ENCODE results near the gene TJP2. TPM values are rescaled to one million over a fixed set of nuclear protein-coding genes. Genes with fewer than 3 reads are reported as not detected.

The TJP2 gene
- 100 to 1,000 TPM in 4 of 5 donors, 10 to 100 TPM in 1; 75.5 to 131 (median 122) TPM for polyA plus RNA-seq (ENCODE audit: insufficient read depth in 1 of 5, insufficient read length in 5 of 5, low replicate concordance in 1 of 5)
- long read RNA-seq, donor 1, transcript TJP2-205 (6 exons, 869 nt): major isoform, 11 of 79 reads
- long read RNA-seq, donor 1, partial matches to known transcripts: 64 of 79 reads
- long read RNA-seq, donor 1, other reads (novel, unspliced or antisense): 0 of 79 reads
- long read RNA-seq, donor 2, full-length matches to known transcripts: 1 of 29 reads
- long read RNA-seq, donor 2, partial matches to known transcripts: 28 of 29 reads
- long read RNA-seq, donor 2, other reads (novel, unspliced or antisense): 0 of 29 reads
- long read RNA-seq, donor 3, partial matches to known transcripts: 32 of 32 reads
- long read RNA-seq, donor 3, other reads (novel, unspliced or antisense): 0 of 32 reads
- long read RNA-seq, donor 4, partial matches to known transcripts: 23 of 25 reads
- long read RNA-seq, donor 4, other reads (novel, unspliced or antisense): 0 of 25 reads
- long read RNA-seq, donor 5, partial matches to known transcripts: 43 of 45 reads
- long read RNA-seq, donor 5, other reads (novel, unspliced or antisense): 0 of 45 reads
- long read RNA-seq, donor 6, full-length matches to known transcripts: 3 of 32 reads
- long read RNA-seq, donor 6, partial matches to known transcripts: 29 of 32 reads
- long read RNA-seq, donor 6, other reads (novel, unspliced or antisense): 0 of 32 reads
- long read RNA-seq, donor 7, partial matches to known transcripts: 17 of 21 reads
- long read RNA-seq, donor 7, other reads (novel, unspliced or antisense): 0 of 21 reads
- long read RNA-seq, donor 8, partial matches to known transcripts: 6 of 9 reads
- long read RNA-seq, donor 8, other reads (novel, unspliced or antisense): 0 of 9 reads

GRCh38 chr9:69173891-69174615, at the start of gene TJP2:
Gene TJP2 (plus strand): TSS chr9:69174277. CDS start chr9:69174373, 96 bp downstream.
- DNase-seq: peak; percentile 39 to 50

GRCh38 chr9:69130456-69131441, 43.3 kb upstream of the TJP2 start:
- DNase-seq: no peak

GRCh38 chr9:69131682-69132081, 42.4 kb upstream of the TJP2 start:
- no peak for DNase-seq

- no peak for DNase-seq
Measured at GRCh38 chr9:69132361-69132760, 41.7 kb upstream of the TJP2 start.

GRCh38 chr9:69134412-69134811, 39.7 kb upstream of the TJP2 start:
- DNase-seq: no peak

- no peak for DNase-seq
Measured at GRCh38 chr9:69136185-69136584, 37.9 kb upstream of the TJP2 start.

GRCh38 chr9:69136779-69137178, 37.3 kb upstream of the TJP2 start:
- no peak for DNase-seq

- no peak for DNase-seq
Measured at GRCh38 chr9:69137311-69137710, 36.8 kb upstream of the TJP2 start.

- no peak for DNase-seq
Measured at GRCh38 chr9:69139596-69139995, 34.5 kb upstream of the TJP2 start.

GRCh38 chr9:69140123-69140735, 33.8 kb upstream of the TJP2 start:
- no peak for DNase-seq

GRCh38 chr9:69141851-69142250, 32.2 kb upstream of the TJP2 start:
- DNase-seq: no peak

- DNase-seq: no peak
Measured at GRCh38 chr9:69143291-69143690, 30.8 kb upstream of the TJP2 start.

- DNase-seq: no peak
Measured at GRCh38 chr9:69145144-69145715, 28.8 kb upstream of the TJP2 start.

GRCh38 chr9:69147041-69147834, 26.8 kb upstream of the TJP2 start:
- no peak for DNase-seq

- no peak for DNase-seq
Measured at GRCh38 chr9:69149321-69149807, 24.7 kb upstream of the TJP2 start.

GRCh38 chr9:69151506-69151905, 22.6 kb upstream of the TJP2 start:
- no peak for DNase-seq

GRCh38 chr9:69153707-69154521, 20.2 kb upstream of the TJP2 start:
- DNase-seq: no peak
